Ovary (tissue), 3 donors: ENCODE measurements around the gene MRAS.

Experiments
- POLR2A ChIP-seq: fragments of 450-650 bp; IDR thresholded peaks from one replicate; pipeline ENCODE4 v1.6.1; 2017; ENCODE audit warnings: antibody characterized with exemption, mild to moderate bottlenecking, moderate library complexity
- TF ChIP-seq, protein P1 (sequence below), 3 donors: fragments of 450-650 bp in 2 of 3; fragments of 200-600 bp in 1 of 3; IDR thresholded peaks; one replicate each; pipeline versions ENCODE4 v1.5.1 to v1.8.0; 2016 to 2022; ENCODE audit warnings: antibody characterized with exemption in 3 of 3, mild to moderate bottlenecking in 1 of 3
- donor health status: DM: no; HTN: no; CAD: no.

DNA sequence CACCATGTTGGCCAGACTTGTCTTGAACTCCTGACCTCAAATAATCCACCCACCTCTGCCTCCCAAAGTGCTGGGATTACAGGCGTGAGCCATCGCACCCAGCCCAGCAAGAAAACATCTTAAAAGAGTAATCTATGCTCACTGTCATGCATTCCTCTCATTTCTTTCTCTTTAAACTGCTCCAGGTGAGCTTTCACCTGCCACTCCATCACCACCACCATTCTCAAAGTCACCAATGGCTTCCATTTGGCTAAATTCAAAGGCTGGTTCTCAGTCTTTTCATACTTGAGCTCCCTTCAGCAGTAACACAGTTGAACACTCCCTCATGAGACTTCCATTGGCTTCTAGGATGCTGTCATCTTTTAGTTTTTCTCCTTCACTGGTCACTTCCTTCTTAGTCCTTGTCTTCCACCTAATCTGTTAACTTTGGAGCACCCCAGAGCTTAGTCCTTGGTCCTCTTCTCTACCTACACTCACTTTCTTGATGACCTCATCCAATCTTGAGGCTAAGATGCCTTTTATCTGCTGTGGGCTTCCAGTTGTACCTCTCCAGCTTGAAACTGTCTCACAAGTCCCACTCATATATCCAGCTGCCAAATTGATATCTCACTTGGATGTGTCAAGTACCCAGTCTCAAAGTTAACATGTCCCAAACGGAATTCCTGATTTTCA is 59.0 kb downstream of the MRAS start:
- TF ChIP-seq, protein P1, sequence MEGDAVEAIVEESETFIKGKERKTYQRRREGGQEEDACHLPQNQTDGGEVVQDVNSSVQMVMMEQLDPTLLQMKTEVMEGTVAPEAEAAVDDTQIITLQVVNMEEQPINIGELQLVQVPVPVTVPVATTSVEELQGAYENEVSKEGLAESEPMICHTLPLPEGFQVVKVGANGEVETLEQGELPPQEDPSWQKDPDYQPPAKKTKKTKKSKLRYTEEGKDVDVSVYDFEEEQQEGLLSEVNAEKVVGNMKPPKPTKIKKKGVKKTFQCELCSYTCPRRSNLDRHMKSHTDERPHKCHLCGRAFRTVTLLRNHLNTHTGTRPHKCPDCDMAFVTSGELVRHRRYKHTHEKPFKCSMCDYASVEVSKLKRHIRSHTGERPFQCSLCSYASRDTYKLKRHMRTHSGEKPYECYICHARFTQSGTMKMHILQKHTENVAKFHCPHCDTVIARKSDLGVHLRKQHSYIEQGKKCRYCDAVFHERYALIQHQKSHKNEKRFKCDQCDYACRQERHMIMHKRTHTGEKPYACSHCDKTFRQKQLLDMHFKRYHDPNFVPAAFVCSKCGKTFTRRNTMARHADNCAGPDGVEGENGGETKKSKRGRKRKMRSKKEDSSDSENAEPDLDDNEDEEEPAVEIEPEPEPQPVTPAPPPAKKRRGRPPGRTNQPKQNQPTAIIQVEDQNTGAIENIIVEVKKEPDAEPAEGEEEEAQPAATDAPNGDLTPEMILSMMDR (IDR thresholded peaks at IDR 0.05) = no peak
- no peak for TF ChIP-seq POLR2A
